WTC11 (cell line): ENCODE measurements around the gene PPM1G.

Source experiments
- ATF1 ChIP-seq: sonication (generic); formaldehyde crosslinking; IDR thresholded peaks from 2 replicates; pipeline ENCODE4 v1.8.1; 2023; ENCODE audit warnings: mild to moderate bottlenecking, moderate library complexity, missing genetic modification reagents
- CREM ChIP-seq: sonication (generic); formaldehyde crosslinking; IDR thresholded peaks from 2 replicates; pipeline ENCODE4 v1.8.1; 2022; ENCODE audit warnings: mild to moderate bottlenecking, missing genetic modification reagents, moderate library complexity
- CTCF ChIP-seq: fragments of 200-600 bp; IDR thresholded peaks from 2 replicates; pipeline ENCODE4 v1.8.0; 2022; ENCODE audit warnings: antibody characterized with exemption
- E2F4 ChIP-seq: sonication (generic); formaldehyde crosslinking; IDR thresholded peaks from 2 replicates; pipeline ENCODE4 v1.8.1; 2022; ENCODE audit warnings: low read depth, mild to moderate bottlenecking, moderate library complexity, missing genetic modification reagents, borderline replicate concordance
- ETV6 ChIP-seq: sonication (generic); formaldehyde crosslinking; IDR thresholded peaks from 2 replicates; pipeline ENCODE4 v1.8.1; 2022; ENCODE audit warnings: mild to moderate bottlenecking, missing genetic modification reagents
- FOXP4 ChIP-seq: sonication (generic); formaldehyde crosslinking; IDR thresholded peaks from 2 replicates; pipeline ENCODE4 v1.8.0; 2022; ENCODE audit warnings: mild to moderate bottlenecking, missing genetic modification reagents
- JUN ChIP-seq: sonication (generic); formaldehyde crosslinking; IDR thresholded peaks from 2 replicates; pipeline ENCODE4 v1.8.0; 2023; ENCODE audit warnings: mild to moderate bottlenecking, missing genetic modification reagents
- MLX ChIP-seq: sonication (generic); formaldehyde crosslinking; IDR thresholded peaks from 2 replicates; pipeline ENCODE4 v1.8.1; 2023; ENCODE audit warnings: mild to moderate bottlenecking, missing genetic modification reagents, moderate library complexity
- STAT6 ChIP-seq: sonication (generic); formaldehyde crosslinking; conservative IDR thresholded peaks from 2 replicates; pipeline ENCODE4 v1.8.1; 2023; ENCODE audit warnings: mild to moderate bottlenecking, low read depth, missing genetic modification reagents, moderate library complexity
- USF1 ChIP-seq: sonication (generic); formaldehyde crosslinking; IDR thresholded peaks from 2 replicates; pipeline ENCODE4 v1.8.0; 2022; ENCODE audit warnings: mild to moderate bottlenecking, missing genetic modification reagents
- ZNF138 ChIP-seq: sonication (generic); formaldehyde crosslinking; conservative IDR thresholded peaks from 2 replicates; pipeline ENCODE4 v1.8.1; 2022; ENCODE audit warnings: mild to moderate bottlenecking, moderate library complexity, missing genetic modification reagents
- ZNF263 ChIP-seq: sonication (generic); formaldehyde crosslinking; IDR thresholded peaks from 2 replicates; pipeline ENCODE4 v1.8.1; 2022; ENCODE audit warnings: low read depth, mild to moderate bottlenecking, moderate library complexity, missing genetic modification reagents
- ZNF512 ChIP-seq: sonication (generic); formaldehyde crosslinking; IDR thresholded peaks from 2 replicates; pipeline ENCODE4 v1.8.1; 2022; ENCODE audit warnings: missing genetic modification reagents, borderline replicate concordance
- TF ChIP-seq, protein P1 (sequence below): sonication (generic); formaldehyde crosslinking; IDR thresholded peaks from 2 replicates; pipeline ENCODE4 v1.8.1; 2022; ENCODE audit warnings: mild to moderate bottlenecking, moderate library complexity, missing genetic modification reagents

GRCh38 chr2:27408601-27409320, 630 bp downstream of the PPM1G start:
- TF ChIP-seq CTCF (no peak), E2F4 (no peak), CREM (CRISPR knock-in tag) (no peak), STAT6 (no peak), ETV6 (no peak), ZNF138 (CRISPR knock-in tag) (no peak), ZNF263 (CRISPR knock-in tag) (no peak), USF1 (CRISPR knock-in tag) (no peak), JUN (CRISPR knock-in tag) (no peak), FOXP4 (CRISPR knock-in tag) (no peak), ATF1 (no peak), MLX (CRISPR knock-in tag) (no peak), ZNF512 (no peak)
- TF ChIP-seq, protein P1, sequence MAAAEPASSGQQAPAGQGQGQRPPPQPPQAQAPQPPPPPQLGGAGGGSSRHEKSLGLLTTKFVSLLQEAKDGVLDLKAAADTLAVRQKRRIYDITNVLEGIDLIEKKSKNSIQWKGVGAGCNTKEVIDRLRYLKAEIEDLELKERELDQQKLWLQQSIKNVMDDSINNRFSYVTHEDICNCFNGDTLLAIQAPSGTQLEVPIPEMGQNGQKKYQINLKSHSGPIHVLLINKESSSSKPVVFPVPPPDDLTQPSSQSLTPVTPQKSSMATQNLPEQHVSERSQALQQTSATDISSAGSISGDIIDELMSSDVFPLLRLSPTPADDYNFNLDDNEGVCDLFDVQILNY = no peak
